Esophagus muscularis mucosa (tissue), 3 donors: ENCODE measurements around the gene TP53RK.

Source experiments
- POLR2AphosphoS5 ChIP-seq, 2 donors: sonication (generic); formaldehyde crosslinking; IDR thresholded peaks; one replicate each; pipeline ENCODE4 v1.6.1; 2017; ENCODE audit warnings: antibody characterized with exemption in 2 of 2
- TF ChIP-seq, protein P1 (sequence below), 3 experiments: fragments of 200-600 bp in 2 of 3; fragments of 450-650 bp in 1 of 3; sonication (generic) in 2 of 3; IDR thresholded peaks; one replicate each; pipeline ENCODE4 v1.5.1; 2017 to 2019; ENCODE audit warnings: antibody characterized with exemption in 3 of 3, mild to moderate bottlenecking in 2 of 3, moderate library complexity in 1 of 3

DNA sequence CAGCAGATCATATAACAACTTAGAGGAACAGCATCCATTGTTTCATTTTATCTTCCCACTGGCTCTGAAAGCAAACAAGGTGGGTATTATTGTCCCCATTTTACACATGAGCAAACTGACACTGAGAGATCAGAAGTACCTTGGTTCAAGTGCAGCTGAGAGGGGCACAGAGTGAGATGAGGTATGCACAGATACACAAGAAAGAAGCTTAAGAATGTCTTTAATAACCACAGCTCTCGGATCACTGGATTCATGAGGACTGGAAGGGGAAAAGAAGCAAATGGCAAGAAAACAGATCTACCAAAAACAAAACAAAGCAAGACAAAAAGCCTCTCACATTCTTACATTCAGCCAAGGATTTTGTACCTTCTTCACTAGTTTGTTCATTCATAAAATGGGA, 30.8 kb upstream of the TP53RK start:
- TF ChIP-seq, protein P1, sequence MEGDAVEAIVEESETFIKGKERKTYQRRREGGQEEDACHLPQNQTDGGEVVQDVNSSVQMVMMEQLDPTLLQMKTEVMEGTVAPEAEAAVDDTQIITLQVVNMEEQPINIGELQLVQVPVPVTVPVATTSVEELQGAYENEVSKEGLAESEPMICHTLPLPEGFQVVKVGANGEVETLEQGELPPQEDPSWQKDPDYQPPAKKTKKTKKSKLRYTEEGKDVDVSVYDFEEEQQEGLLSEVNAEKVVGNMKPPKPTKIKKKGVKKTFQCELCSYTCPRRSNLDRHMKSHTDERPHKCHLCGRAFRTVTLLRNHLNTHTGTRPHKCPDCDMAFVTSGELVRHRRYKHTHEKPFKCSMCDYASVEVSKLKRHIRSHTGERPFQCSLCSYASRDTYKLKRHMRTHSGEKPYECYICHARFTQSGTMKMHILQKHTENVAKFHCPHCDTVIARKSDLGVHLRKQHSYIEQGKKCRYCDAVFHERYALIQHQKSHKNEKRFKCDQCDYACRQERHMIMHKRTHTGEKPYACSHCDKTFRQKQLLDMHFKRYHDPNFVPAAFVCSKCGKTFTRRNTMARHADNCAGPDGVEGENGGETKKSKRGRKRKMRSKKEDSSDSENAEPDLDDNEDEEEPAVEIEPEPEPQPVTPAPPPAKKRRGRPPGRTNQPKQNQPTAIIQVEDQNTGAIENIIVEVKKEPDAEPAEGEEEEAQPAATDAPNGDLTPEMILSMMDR (IDR thresholded peaks at IDR 0.05), result no peak
- TF ChIP-seq POLR2AphosphoS5 (IDR thresholded peaks at IDR 0.05), result no peak
